Renal cortex interstitium (tissue), 11 donors: ENCODE data around the gene CACNA1C. TPM values are rescaled to one million over a fixed set of nuclear protein-coding genes. Genes with fewer than 3 reads are reported as not detected.

Experiments used
- DNase-seq, 11 donors: peaks; one replicate each; pipeline ENCODE4 v3.0.0-alpha.2; 2013; ENCODE audit warnings: low read depth in 9 of 11, low spot score in 4 of 11; ENCODE audit errors: extremely low read depth in 1 of 11
- polyA plus RNA-seq, 3 donors: library from polyadenylated mRNA; unstranded; fragments of 120-200 nt; gene quantifications; one replicate each; pipeline ENCODE4 v1.2.1, GENCODE V29; 2013; ENCODE audit not compliant: insufficient read length in 3 of 3

CACNA1C gene
- polyA plus RNA-seq, 3 donors, result 7.2 to 13.1 (median 7.8) TPM

DNA sequence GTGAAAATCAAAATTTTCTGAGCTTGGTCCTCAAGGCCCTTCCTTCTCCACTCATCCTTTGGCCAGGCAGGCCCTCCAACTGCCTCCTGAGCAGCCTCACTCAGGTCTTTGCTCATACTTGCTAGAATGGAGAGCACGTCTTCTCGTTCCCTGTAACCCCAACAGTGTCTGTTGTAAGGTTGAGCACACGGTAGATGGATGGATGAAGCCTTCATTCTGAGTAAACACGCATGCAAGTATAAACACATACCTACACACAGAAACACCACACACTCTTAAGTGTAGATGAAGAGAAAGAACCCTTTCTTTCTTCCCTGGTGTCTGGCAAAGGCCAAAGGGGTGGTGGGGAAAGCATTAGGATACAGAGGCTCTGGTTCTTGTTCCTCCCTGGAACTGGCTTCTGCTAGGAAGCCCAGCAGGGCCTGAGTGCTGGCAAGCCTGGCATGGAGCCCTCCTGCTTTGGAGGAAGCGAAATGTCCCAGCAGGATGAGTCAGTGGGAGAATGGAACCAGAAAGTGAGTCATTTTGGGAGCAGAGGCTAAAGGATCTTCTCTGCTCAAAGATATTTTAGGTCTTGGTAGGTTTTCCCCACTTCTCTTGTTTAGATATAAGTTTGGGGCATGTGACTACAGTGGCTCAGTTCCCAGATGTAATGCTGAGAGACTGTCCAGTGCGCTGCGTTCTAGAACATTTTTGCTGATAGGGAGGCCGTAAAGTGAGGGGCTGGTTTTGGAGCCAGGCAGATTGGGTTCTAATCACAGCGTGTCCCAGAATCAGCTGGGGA, 127.4 kb downstream of the CACNA1C start:
- DNase-seq, result no peak

GRCh38 chr12:2180737-2181082, 127.9 kb downstream of the CACNA1C start:
- no peak for DNase-seq

DNA sequence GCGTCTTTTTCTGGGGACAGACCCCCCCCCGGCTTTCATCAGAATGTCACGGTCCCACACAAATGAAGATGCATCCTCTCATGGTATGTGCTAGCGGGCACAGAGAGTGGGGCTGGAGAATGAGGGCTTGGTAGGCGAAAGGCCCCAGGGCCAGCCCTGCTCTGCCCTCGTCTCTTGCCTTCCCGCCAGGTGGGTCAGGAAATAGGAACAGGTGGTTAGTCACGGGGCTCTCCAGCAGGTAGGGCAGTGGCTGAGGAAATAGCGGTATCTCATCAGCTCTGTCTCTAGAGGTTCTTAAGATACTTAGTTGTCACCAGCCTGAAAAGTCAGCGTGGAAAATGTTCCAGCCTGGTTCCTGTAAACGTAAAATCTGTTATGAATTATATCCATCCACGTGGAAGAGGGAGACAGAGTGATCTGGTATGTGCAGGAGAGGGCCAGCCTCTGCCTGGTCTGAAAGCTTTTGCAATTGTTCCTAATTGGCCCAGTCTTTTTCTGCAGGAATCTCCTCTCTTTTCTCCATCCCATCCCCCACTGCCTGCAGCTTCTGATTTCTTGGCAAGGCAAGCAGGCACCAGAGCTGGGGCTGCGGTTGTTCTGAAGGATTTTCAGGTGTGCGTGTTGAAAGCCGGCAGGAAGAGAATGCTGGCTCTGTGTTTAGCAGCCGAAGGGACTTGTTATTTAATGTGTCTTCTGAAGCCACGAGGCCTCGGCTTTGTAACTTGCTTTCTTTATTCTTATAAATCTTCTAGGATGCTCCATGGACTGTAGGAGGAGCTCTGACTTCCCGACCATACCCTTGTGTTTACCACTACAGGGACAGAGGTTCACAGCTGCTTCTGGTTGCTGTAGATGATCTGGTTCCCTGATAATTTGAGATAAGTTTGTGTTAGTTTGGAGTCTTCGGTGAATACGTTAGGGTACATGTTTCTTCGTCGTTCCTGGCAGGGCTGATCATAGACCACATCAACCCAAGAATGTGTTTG, 131.1 kb downstream of the CACNA1C start:
- DNase-seq, result no peak

DNA sequence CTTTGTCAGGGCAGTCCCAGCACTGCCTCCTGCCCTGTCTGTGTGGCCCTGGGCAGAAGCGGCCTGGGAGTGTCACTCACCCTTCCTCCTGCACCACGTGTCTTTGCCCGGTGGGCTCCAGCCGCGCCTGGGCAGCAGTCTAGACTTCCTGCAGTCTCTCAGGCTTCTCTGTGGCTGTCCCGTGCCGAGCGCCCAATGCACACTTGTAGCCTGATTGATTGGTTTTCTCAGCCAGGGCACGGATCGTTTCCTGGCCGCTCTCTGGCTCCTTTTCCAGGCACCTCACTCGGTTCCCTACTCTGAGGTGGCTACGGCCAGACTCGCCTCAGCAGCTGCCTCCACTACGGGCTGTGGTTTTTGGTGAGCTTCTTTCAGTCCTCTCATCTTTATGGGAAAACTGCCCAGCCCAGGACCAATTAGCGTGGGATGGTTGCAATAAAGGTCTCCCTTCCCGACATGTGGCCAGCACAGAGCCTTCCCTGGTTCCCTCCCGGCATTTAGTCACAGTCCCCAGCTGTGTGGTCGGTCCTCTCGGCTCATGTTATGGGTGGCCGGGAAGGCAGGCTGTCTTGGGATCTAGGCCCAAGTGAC, 133.1 kb downstream of the CACNA1C start:
- DNase-seq, result no peak

DNA sequence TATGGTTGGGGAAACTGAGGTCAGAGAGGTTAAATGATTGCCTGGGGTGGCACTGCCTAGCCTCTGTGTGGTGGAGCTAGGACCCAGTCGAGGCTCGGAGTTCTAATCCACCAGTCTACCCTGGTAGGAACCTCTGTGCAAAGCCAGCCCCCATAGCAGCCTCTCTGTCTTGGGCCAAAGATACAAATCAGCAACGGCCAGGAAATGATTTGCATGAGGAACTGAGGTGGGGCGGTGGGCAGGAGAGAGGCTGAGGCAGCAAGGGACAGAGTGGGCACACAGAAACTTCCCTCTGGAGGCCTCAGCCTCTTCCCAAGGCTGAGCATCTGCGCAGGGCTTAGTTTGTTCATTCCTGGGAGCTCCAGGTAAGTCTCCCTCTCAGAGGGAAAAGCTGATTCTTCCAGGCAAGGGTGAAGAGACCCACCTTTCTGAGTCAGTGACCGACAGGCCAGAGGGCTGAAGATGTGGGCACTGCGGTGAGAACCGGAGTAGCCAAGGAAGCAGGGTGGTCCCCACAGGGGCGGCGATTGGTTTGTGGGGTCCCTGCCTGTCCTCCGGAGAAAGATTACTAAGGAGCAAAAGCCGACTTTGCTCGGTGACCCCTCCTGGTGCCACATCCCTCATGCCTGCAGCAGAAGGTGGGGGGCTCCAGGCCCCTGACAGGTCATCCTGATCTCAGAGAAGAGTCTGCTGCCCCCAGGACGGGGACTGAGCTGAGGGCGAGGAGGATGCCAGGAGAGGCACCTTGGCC, 134.6 kb downstream of the CACNA1C start:
- no peak for DNase-seq

DNA sequence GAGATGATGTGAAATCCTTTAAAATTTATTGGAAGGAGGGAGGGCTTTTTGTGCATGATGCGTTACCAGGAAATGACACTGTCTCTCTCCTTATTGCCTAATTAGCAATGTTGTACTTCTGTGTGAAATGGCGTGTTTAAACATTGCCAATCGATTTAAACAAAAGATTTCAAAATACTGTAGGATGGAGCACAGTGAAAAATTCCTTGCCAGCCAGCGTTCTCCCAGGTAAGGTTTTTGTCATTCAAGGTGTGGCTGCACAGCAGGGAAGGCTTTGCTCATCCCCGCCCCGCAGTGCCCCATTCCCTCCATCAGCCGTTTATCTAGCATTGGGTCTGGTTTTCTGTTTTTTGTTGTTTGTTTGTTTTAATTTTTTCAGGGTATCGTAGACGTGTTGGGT, 137.3 kb downstream of the CACNA1C start:
- DNase-seq, result no peak

DNA sequence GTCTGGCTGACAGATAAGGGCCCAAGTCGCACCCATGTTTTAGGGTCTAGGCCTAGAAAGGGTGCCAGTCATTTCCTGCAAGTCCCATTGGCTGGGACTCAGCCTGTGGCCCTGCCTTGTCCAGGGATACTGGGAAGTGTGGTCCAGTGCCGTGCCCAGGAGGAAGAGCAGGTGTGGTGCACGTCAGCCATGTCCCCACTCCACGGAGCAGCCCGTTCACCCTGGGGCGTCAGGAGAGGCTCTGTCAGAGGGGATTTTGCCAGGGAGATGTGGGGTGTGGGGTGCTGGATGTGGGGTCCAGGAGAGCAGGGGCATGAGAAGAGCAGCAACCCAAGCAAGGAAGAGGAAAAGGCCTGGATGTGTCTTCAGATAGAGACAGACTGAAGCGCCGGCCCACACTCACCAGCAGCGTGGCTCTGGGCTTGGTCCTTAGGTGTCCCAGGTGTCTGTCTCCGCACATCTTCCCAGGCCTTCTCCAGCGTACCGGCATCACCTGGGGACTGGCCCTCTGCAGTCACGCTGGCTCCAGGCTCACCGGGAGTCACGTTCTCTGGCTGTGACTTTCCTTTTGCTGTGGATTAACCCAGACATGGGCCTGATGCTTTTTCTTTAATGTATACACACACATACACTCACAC, 138.2 kb downstream of the CACNA1C start:
- no peak for DNase-seq

GRCh38 chr12:2191534-2192153, 138.9 kb downstream of the CACNA1C start:
- no peak for DNase-seq

GRCh38 chr12:2192231-2192630, 139.4 kb downstream of the CACNA1C start:
- DNase-seq, result no peak

DNA sequence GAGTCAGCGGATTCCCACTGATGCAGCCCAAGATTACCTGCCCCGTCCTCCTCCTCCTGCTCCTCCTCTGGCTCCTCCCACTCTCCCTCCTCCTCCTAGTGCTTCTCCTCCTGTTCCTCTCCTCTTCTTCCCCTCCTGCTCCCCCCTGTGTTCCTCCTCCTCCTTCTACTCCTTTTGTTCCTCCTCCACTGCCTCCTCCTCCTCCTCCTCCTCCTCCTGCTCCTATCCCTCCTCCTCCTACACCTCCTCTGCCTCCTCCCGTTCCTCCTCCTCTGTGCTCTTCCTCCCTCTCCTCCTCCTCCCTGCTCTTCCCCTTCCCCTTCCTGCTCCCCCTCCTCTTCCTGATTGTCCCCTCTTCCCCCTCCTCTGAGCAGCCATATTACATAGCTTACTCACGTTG, 141.3 kb downstream of the CACNA1C start:
- DNase-seq, result no peak

- DNase-seq, result no peak
Measured at GRCh38 chr12:2194571-2194970, 141.8 kb downstream of the CACNA1C start.

DNA sequence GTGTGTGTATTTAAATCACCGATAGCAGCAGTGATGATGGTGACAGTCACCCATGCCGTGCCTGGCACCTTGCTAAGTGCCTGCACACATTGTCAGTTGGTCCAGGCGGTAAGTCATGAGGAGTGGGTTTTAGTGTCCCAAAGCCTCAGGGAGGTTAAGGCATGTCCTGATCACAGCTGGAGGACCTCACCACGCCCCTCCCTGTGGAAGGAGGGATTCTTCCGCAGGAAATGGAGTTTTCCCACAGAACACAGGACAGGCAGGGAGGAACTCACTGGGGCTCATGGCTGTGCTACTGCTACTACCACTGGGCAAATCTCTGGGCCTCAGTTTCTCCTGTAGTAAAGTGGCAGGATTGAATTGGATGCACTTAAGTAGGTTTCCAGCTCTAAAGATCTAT, 142.3 kb downstream of the CACNA1C start:
- DNase-seq, result no peak

DNA sequence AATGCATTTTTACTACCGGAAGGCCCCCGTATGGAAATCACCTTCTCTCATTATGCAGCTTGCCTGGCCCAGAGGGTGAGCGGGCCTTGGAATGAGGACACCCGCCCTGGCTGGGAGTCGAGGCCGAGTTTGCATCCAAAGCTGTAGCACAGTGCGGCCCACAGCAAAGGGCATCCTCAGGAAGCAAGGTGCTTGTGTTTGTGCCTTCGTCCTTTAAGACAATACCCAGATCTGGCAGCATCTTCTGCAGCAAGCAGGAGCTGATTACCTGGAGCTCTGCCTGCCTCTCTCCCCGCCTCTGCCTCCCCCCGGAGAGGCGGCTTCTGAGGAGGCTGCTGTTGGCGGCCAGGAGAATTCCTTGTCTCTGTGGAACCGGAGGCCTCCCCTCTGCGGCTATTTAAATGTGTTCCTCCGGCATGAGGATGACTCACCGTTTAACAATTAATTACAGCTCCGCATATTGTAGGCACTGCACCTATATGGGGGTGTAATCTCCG, 145.3 kb downstream of the CACNA1C start:
- DNase-seq, result no peak

- DNase-seq, result no peak
Measured at GRCh38 chr12:2198542-2198941, 145.8 kb downstream of the CACNA1C start.

DNA sequence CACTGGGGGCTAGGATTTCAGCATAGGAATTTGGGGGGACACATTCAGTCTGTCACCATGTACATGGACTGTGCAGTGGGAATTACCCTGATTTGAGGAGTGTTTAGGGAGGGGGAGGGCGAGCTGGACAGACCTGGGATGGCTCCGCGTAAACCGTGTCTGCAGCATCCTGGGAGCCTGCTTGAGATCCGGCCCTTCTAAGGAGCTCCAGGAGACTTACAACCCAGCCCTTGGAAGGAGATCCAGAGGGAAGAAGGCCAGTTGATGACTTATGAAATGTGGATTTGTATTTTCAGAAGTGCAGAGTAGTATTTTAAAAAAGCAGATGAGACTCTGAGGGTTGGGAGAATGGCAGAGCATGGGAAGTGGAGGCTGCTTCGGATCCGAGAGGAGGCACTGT, 153.2 kb downstream of the CACNA1C start:
- no peak for DNase-seq

DNA sequence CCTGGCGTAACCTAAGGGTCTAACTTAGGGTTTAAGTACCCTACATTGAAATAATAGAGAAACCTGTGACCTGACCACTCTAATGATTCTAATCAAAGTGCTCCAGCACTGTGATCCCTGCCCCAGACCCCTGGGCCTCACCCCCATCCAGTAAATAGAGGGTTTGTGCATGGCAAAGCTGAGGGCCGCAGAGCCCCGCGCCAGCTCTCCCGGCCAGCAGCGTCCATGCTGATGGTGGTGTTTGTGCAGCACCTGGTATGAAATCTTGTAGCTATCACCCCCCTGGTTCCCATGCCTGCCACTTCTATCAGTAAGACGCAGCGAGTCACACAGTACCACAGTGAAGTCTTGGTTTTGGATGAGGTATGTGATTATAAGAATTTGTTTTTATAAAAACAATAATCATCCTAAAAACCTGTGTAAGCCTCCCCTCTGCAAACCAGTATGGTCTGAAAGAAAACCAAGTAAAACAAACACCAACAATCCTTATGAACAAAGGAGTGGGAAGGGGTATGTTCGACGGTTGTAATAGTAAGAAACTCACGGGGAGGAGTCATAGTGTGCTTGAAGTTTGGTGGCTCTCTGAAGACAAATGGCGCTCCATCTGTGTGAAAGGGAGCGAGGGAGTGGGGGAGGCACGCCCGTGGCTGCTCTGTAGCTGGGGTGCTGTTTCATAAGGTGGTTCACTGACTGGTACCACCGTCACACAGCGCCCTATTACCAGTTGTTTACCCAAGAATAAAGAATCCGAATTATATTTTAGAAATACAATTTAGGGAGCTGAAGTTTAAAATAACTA, 156.2 kb downstream of the CACNA1C start:
- no peak for DNase-seq

- DNase-seq, result no peak
Measured at GRCh38 chr12:2211119-2211518, 158.3 kb downstream of the CACNA1C start.
